G401.6 (cell line): ENCODE results near the gene COG2.
"Not testable (repeated sequence)": the region's sequence is repeated elsewhere in the genome, so short reads cannot be mapped to it uniquely, and the experiment has no call there.

ENCODE experiments used
- FAIRE-seq: peaks from 2 replicates; lab custom pipeline; 2012; peaks lifted over from hg19 to GRCh38; lab: Jason Lieb, UNC

The COG2 gene, protein sequence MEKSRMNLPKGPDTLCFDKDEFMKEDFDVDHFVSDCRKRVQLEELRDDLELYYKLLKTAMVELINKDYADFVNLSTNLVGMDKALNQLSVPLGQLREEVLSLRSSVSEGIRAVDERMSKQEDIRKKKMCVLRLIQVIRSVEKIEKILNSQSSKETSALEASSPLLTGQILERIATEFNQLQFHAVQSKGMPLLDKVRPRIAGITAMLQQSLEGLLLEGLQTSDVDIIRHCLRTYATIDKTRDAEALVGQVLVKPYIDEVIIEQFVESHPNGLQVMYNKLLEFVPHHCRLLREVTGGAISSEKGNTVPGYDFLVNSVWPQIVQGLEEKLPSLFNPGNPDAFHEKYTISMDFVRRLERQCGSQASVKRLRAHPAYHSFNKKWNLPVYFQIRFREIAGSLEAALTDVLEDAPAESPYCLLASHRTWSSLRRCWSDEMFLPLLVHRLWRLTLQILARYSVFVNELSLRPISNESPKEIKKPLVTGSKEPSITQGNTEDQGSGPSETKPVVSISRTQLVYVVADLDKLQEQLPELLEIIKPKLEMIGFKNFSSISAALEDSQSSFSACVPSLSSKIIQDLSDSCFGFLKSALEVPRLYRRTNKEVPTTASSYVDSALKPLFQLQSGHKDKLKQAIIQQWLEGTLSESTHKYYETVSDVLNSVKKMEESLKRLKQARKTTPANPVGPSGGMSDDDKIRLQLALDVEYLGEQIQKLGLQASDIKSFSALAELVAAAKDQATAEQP

DNA sequence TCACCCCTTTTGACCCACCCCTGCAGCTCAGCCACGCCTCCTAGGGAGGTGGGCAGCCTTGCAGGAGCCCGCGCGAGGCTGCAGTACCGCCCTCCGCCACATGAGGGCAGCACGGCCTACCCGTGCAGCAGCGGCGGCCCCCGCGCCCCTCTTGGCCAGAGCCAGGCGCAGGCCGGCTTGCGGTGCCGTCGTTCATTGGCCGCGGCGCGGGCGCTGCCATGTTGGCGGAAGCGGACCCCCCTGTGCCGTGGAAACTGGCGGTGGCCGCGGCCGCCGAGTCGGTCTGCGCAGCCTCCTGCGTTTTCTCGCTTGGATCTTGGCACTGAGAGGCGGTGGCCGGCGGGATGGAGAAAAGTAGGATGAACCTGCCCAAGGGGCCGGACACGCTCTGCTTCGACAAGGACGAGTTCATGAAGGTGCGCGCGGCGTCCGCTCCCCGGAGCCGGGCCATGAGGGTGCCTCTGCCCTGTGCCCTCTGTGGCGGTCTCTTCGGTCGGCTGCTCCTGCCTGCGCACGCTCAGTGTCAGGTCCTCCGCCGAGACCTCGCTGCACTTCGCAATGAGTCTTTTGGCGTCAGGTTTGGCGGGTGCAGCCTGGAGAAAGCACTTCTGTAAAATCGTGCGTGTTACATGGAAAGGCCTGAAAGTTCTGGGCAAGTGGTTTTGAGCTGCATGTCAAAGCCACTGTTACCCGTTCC is at the start of gene COG2:
TSS of gene COG2 (plus strand) at position 219 of the 697 bp plus-strand sequence. CDS start at position 345, 126 bp downstream.
- FAIRE-seq: no peak

DNA sequence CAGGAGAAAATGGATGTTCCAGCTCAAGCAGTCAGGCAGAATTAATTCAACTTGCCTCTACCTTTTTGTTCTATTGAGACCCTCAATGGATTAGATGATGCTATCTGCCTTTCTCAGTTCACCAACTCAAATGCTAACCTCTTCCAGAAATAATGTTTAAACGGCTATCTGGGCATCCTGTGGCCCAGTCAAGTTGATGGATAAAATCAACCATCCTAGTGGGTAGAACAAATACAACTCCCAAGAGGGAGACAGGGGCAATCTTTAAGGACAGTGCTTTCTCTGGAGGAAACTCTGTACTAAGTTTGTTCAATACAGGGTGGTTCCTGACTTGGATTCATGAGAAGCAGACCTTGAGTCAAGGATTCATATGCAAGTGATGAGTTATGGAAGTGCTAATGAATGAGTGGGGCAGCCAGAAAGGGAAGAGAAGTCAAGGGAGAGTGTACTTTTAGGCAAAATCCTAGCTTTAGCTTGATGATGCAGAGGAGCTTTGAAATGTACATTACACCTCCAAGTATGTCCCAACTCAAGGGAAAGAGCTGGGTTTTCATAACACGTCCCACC is 49.4 kb upstream of the COG2 start:
- FAIRE-seq: no peak

DNA sequence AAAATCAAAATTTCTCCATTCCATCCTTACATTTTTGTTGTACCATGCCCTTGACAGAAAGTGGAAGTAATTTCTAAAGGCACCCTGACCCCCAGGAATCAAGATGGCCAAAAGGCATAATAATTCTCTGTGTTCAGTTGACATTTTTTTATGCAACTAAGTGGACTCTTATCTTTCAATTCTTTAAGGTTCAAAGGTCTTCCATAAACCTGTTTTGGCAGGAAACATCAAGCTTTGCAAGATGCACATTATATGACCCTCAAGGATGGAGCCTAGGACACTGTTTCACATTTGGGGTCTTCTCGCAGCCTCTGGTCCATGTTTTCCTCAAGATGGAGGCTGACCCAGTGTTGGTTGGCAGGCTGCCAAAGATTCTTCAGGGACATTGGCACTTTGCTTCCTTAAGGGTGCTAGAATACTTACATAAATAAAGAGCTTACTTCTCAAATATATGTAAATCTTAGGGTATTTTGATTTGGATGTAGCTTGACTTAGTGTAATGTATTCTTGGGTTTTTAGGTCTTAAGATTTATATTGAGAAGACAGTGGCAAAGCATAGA is 48.0 kb upstream of the COG2 start:
- no peak for FAIRE-seq

DNA sequence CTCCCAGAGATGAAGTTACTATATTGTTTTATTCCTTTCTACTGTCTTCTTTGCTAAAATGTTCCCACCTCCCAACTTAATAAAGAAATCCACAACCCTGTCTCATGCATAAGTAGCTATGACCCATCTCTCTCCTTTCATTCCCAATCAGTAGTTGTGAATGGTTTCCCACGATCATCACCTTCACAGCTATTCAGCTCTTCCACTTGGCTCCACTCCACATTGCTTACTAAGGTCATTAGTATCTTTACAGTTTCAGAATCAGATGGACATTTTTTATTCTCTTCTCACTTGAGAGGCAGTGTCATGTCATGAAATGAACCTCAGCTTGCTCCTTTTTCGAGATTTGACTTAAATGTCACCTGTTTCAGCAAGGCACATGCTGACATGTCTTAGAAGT is 47.1 kb upstream of the COG2 start:
- FAIRE-seq: no peak

DNA sequence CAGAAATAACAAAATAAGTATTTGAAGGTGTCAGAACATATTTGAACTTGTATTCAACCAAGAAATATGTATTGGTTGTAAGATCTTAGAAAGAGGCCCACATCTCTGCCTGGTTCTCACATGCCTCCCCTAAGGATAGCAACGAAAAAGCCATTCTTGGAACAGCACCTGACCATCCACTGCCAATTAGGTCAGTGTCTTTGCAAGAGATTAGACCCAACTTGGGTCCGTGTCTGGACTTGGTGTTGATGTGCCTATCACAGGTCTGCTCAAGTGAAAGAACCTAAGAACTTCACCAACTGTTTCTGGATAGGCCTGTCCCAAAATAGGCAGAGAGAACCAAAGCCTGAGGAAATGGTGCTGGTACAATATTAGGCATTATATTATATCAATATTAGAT is 46.0 kb upstream of the COG2 start:
- FAIRE-seq: no peak

DNA sequence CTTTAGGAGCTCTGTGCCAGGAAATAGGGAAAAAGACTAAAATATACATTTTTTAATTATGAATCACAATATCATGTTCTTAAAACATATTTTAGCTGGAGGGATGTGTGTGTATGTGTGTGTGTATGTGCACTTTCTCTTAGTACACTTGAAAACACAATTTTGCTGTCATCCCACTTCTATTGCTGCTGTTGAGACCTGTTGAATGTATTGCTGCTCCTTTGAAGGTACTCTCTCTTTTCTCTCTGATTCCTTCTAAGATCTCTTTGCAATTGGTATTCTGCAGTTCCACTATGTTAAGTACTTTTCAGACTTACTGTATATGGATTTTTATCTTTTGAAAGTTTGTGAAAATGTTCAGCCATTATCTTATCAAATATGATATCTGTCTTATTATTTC is 43.5 kb upstream of the COG2 start:
- no peak for FAIRE-seq

DNA sequence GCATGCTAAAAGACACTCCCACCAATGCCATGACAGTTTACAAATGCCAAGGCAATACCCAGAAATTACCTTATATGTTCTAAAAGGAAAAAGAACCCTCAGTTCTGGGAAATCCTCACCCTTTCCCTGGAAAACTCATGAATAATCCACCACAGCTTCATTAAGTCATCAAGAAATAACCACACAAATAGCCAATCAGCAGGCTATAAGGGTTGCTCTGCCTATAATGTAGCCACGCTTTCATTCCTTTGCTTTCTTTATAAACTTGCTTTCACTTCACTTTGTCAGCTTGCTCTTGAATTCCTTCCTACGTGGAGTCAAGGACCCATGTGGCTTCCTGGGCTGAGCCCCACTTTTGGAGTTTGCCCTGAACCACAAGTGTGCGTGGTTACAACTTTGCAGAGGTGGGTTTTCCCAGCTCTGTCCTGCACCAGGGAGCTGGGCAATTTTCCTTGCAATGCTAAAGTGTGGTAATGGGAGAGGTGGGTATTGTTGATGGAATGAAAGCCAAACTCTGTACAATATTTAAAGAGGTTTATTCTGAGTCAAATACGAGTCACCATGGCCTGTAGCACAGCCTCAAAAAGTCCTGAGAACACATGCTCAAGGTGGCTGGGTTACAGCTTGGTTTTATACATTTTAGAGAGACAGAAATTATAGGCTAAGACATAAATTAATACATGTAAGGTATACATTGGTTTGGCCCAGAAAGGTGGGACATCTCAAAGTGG is 42.2 kb upstream of the COG2 start:
- FAIRE-seq: no peak

DNA sequence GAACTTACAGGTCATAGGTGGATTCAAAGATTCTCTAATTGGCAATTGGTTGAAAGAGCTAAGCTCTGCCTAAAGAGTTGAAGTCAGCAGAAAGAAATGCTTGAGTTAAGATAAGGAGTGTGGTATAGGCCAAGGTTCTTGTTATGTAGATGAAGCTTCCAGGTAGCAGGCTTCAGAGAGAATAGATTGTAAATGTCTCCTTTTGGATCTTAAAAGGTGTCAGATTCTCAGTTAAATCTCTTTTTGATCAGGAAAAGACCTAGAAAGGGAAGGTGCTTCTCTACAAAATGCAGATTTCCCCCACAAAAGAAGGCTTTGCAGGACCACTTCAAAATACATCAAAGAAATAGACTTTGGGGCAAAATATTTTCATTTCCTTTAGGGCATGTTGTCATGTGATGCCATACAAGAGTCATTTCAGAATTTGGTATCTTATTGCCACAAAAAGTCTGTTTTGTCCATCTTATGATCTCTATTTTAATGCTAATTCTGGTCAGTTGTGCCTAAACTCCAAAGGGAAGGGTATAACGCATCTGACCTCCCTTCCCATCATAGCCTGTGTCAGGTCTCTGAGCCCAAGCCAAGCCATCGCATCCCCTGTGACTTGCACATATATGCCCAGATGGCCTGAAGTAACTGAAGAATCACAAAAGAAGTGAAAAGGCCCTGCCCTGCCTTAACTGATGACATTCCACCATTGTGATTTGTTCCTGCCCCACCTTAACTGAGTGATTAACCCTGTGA is 41.5 kb upstream of the COG2 start:
- FAIRE-seq: not testable (repeated sequence)

DNA sequence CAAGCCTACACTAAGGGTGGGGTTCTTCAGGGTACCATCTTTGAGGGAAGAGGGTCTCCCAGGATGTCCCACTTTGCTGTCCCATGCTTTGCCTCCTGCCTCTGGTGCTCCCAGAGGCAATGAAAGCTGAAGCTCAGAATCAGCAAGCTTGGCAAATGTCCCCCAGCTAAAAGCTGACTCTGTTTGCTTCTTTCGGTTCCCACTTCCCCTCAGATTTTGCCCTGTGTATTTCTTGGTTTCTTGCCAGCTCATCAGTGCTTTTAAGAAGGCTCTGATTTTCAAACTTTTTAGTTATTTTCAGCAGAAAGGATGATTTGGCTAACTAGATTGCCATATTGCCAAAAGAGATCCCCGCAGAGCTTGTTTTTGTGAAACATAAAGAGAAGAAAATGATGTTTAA is 33.1 kb upstream of the COG2 start:
- FAIRE-seq: no peak

DNA sequence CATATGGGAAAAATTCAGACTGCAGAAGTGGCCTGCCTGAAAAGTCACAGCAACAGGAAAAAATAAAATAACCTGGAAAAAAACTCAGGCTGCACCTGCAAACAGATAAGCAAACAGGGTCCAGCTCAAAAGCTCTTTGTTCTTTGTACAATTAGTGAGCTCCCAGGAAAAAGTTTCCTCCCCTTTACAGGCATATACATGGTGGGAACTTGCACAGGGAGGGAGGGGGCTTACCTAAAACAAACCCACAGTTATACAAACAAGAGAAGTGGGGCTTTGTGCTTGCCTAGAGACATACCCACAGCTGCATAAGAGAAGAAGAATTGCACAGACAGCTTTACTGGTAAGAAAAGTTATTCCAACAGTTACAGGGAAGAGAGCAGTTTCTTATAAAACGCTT is 31.7 kb upstream of the COG2 start:
- no peak for FAIRE-seq

DNA sequence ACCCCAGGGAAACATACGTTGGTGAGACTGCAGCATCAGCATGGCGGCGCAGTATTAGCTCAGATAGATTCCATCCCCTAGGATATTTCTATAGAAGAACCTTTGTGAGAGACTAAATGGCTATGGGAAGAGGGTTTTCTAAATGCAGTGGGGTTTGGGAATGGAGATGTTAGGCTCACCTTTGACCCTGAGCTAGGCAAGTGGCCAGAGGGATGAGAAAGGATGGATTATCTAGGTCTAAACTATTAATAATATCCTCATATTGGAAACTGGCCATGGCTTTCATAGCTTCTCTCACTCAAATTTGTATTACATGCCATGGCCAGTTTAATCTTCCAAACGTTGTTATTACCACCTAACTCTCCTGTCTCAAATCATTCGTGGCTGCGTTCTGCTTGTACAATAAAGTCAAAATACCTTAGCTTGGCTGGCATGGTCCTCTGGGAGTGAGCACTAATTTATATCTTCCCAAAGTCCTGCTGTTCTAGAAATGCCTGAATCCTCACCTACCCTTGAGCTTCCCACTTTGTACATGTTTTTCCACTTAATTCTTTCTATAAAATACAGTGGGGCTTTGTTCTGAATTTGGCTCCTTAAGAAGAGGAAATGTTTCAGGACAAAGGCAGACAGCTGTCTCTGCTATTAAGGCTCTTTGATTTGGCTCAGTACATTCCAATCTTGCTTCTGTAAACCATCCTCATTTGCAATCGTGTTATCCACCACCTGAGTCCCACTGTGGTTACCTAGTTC is 31.0 kb upstream of the COG2 start:
- no peak for FAIRE-seq

DNA sequence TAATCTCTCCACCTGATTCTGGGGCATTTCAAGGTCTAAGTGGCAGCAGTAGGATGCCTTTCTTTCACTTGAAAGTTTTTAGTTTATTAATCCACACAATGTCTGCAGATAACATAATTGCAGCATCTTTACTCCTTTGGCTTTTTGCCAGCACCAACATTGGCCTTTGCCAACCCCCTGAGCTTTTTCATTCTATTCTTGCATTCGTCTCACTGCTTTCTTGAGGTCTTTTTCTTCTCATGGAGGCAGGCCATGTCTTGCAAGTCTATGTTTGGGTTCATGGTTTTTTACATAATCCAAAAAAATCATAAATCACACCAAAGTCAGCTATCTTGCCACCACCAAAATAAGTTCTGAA is 30.4 kb upstream of the COG2 start:
- FAIRE-seq: no peak

DNA sequence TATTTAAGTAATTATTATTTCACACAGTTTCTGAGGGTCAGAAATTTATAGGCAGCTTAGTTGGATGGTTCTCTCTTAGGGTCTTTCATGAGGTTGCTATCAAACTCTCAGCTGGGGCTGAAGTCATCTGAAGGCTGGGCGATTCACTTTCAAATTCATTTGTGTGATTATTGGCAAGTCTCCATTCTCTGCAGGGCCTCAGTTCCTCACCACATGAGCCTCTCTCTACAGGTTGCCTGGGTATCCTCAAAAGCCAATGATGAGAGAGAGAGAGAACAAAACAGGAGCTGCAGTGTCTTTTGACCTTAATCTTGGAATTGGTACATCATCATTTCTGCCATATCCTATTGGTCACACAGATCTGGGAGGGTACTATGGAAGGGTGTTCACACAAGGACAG is 29.6 kb upstream of the COG2 start:
- no peak for FAIRE-seq

DNA sequence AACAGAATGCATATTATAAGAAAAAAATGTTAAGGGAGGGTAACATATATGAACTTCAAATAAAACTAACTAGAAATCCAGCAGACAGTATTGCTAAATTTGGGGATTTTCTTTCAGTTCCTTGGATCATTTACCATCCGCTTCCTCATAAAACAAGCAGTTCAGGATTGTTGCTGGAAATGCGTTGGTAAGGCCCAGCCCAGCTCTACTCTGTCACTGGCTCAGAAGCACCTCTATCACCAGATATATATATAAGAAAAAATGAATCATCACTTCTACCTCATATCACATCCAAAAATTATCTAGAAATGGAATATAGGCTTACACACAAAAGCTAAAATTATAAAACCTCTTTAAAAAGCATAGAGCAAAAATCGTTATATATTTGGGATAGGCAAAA is 28.2 kb upstream of the COG2 start:
- FAIRE-seq: no peak

DNA sequence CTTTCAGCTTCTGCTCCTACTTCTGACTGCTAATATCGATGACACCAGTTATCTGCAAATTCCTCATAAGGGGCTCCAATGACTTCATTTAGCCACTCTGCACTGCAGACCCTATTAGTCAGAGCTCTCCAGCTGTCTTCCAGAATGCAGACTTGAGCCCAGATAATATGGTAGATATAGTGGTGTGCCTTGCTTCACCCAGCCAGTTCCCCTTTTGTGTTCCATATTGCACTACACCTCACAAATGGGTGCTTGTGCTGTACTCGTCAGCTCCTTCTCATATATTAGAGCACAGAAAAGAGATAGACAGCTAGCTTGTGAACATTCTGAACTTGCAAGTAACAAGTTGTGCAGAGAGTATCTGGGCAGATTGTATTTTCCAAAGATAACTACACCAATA is 23.7 kb upstream of the COG2 start:
- no peak for FAIRE-seq

DNA sequence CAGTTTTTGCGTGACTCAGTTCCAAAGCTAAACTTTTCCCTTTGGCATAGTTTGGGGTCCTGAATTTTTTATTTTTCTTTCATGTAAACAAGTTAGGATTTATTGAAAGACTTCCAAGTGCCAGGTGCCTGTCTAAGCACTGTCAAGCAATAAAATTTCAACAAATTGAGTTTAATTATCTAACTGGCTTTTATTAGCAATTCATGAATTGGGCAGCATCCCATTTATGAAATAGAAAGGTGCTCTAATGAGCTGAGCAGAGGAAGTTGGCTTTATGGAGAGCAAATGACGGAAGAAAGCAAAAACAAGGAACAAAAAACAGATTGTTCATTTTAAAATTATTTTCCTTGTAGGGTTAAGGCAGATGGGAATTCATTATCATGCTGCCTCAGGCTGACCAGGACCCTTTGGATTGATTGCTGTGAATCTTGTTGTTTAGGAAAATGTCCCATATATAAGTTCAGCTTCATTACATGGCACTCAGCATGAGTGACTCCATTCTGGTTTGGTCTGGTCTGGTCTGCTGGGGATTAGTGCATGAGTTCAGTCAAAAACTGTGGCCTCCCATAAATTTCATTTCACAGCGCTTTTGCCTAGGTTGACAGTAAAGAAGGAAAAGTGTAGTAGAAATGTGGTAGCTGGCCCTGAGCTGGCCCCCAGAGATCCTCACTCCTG is 21.5 kb upstream of the COG2 start:
- FAIRE-seq: no peak

DNA sequence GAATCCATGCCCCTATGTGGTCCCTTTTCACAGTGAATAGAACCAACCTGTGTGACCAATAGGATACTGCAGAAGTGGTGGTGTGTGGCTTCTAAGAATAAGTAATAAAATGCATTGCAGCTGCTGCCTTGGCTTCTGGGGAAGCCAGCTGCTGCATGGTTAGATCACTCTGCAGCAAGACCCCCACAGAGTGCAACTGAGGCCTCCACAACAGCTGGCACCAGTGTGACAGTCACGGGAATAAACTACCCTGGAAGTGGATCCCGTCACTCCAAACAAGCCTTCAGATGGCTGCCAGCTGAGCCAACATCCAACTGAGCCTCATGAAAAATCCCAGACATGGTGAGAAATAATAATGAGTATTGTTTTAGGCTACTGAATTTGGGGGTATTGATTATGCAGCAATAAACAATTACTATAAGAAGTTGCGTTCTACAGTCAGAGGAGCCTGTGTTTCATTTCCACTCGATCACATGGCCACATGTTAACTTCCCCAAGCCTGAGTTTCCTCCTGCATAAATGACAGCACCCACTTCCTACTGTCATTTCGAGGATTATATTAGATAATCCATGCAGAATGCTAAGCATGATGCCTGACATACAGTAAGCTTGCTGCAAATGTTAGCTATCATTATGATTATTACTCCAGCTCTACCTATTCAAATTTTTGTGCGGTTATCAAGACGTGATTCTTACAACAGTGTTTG is 20.8 kb upstream of the COG2 start:
- no peak for FAIRE-seq

DNA sequence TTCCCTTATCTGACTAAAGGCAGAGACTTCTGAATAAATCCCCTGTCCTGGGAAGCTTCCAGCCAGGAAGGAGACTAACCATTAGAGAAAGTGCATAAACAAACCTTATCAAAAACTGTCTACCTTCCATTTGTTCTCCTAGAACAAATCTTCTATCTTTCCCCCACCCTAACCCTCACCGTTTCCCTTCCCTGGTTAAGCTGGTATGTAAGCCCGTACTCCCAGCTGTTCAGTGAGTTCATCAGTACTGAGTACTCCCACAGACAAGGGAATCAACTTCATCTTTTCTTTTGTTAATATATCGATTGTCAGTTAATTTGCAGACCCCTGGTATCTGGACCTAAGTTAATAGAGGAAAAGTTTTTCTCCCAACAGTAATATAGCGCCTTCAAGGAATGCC is 20.1 kb upstream of the COG2 start:
- FAIRE-seq: no peak

DNA sequence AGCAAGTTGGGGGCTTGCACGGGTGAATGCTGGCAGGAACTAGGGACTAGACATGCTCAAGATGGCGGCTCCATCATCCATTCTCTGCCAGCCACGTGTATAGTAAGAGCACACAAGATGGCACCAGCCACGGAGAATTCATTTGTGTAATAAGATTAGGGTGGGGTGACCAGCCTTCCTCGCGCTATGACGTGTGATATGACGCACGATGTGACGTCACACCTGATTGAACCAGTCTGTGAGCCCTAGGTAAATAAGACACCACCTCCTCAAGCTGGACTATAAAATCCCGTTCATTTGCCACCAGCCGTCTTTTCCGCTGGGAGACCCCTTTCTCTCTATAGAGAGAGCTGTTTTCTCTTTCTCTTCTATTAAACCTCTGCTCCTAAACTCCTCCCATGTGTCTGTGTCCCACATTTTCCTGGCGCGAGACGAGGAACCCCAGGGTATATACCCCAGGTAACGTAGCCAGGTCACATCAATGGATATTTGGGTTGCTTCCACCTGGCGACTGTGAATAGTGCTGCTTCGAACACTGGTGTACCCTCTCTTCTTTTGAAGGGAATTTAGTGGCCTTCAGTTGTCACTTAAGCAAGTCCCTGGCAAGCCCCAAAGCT is 18.1 kb upstream of the COG2 start:
- FAIRE-seq: no peak
